ENCODE results near the gene GFRA1. TPM values are rescaled to one million over a fixed set of nuclear protein-coding genes. Genes with fewer than 3 reads are reported as not detected.

The GFRA1 gene
- total and polyA plus RNA-seq, 2 of the 4 experiments (the other 2 are of a cell fraction), result 9.1 to 9.3 TPM

- ATAC-seq (ENCODE audit: low read depth), result no peak
- in situ Hi-C loops (cut with MboI; ENCODE audit: low sequenced_read_pairs), result no loop called here
Observed at GRCh38 chr10:116221053-116221452, 52.0 kb downstream of the GFRA1 start.

More at GRCh38 chr10:116221053-116221452, 52.0 kb downstream of the GFRA1 start:
- H3K14ac ChIP-seq (replicated peaks; ENCODE audit: low read depth, low read length), result no peak overlapping the region
- TF ChIP-seq, protein P1, sequence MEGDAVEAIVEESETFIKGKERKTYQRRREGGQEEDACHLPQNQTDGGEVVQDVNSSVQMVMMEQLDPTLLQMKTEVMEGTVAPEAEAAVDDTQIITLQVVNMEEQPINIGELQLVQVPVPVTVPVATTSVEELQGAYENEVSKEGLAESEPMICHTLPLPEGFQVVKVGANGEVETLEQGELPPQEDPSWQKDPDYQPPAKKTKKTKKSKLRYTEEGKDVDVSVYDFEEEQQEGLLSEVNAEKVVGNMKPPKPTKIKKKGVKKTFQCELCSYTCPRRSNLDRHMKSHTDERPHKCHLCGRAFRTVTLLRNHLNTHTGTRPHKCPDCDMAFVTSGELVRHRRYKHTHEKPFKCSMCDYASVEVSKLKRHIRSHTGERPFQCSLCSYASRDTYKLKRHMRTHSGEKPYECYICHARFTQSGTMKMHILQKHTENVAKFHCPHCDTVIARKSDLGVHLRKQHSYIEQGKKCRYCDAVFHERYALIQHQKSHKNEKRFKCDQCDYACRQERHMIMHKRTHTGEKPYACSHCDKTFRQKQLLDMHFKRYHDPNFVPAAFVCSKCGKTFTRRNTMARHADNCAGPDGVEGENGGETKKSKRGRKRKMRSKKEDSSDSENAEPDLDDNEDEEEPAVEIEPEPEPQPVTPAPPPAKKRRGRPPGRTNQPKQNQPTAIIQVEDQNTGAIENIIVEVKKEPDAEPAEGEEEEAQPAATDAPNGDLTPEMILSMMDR (conservative IDR thresholded peaks at IDR 0.05; ENCODE audit: low read depth, low read length), result no peak
- TF ChIP-seq POLR2A (IDR thresholded peaks at IDR 0.05; ENCODE audit: low read depth, low read length) (no peak), RCOR1 (IDR thresholded peaks at IDR 0.05; ENCODE audit: insufficient replicate concordance, low read length) (no peak), ELK1 (IDR thresholded peaks at IDR 0.05; ENCODE audit: borderline replicate concordance, low read depth, low read length) (no peak), MAFK (IDR thresholded peaks at IDR 0.05; ENCODE audit: low read depth, low read length) (no peak), MAZ (IDR thresholded peaks at IDR 0.05; ENCODE audit: borderline replicate concordance, low read depth, low read length) (no peak), SMC3 (IDR thresholded peaks at IDR 0.05; ENCODE audit: low read depth, low read length) (no peak), CHD1 (IDR thresholded peaks at IDR 0.05; ENCODE audit: low read depth, low read length) (no peak), RAD21 (IDR thresholded peaks at IDR 0.05; ENCODE audit: low read length) (no peak), BHLHE40 (IDR thresholded peaks at IDR 0.05; ENCODE audit: low read depth, low read length) (no peak), MXI1 (IDR thresholded peaks at IDR 0.05; ENCODE audit: borderline replicate concordance, low read depth, low read length) (no peak), NFE2L2 (IDR thresholded peaks at IDR 0.05; ENCODE audit: low read depth, low read length) (no peak)
- TF ChIP-seq, protein P2, sequence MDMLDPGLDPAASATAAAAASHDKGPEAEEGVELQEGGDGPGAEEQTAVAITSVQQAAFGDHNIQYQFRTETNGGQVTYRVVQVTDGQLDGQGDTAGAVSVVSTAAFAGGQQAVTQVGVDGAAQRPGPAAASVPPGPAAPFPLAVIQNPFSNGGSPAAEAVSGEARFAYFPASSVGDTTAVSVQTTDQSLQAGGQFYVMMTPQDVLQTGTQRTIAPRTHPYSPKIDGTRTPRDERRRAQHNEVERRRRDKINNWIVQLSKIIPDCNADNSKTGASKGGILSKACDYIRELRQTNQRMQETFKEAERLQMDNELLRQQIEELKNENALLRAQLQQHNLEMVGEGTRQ (IDR thresholded peaks at IDR 0.05; ENCODE audit: low read depth, low read length), result no peak
- H3K23ac ChIP-seq (ENCODE audit: low read depth, low read length), result no peak overlapping the region
- no peak overlapping the region for H3K56ac ChIP-seq (ENCODE audit: extremely low read depth, insufficient read depth, low read length)
- no peak overlapping the region for H3K4me3 ChIP-seq (ENCODE audit: insufficient read depth, low read depth, low read length)
- H4K91ac ChIP-seq (ENCODE audit: insufficient read depth, low read depth, low read length), result no peak overlapping the region
- H2BK20ac ChIP-seq (ENCODE audit: low read depth, low read length), result no peak overlapping the region
- ChIA-PET CTCF (interaction anchor here (0.8 to 1.0 kb wide), 2 partner anchors 67 to 421 kb away, joined by 3 read pairs; no protein-coding TSS in a partner anchor), POLR2A (ENCODE audit: unreplicated experiment) (no interaction called here)
- H3K36me3 ChIP-seq (ENCODE audit: control insufficient read depth, insufficient read depth, low read length), result no peaks in the 10 kb centered on the region
- H3K27ac ChIP-seq (ENCODE audit: insufficient read depth, low read length), result no peak overlapping the region
- no peak overlapping the region for H4K5ac ChIP-seq (ENCODE audit: low read depth, low read length)
- H2AFZ ChIP-seq (replicated peaks; ENCODE audit: low read length, poor library complexity), result no peak overlapping the region
- no peak for DNase-seq
- H2AK9ac ChIP-seq (replicated peaks; ENCODE audit: low read depth, low read length, poor library complexity), result no peak overlapping the region
- no peak overlapping the region for H3K4ac ChIP-seq (ENCODE audit: low read depth, low read length)
- BruUV-seq (replicated peaks), result no TSS peak
- H3K4me2 ChIP-seq (ENCODE audit: low read depth, low read length), result no peak overlapping the region
- H3K9ac ChIP-seq (ENCODE audit: low read depth, low read length), result no peak overlapping the region
- H3K9me3 ChIP-seq (ENCODE audit: control insufficient read depth, insufficient read depth, low read length), result no peaks in the 10 kb centered on the region
- no peak overlapping the region for H4K8ac ChIP-seq (ENCODE audit: low read depth in 2 of 2, low read length in 2 of 2)
- H3K79me1 ChIP-seq (ENCODE audit: low read depth in 1 of 2, low read length in 2 of 2), result no peaks in the 10 kb centered on the region
- no peak overlapping the region for H2BK5ac ChIP-seq (ENCODE audit: low read depth, low read length, poor library complexity, severe bottlenecking)
- no peaks in the 10 kb centered on the region for H3K4me1 ChIP-seq (ENCODE audit: control insufficient read depth, insufficient read depth, low read length)
- no peak overlapping the region for H3K18ac ChIP-seq (ENCODE audit: low read depth, low read length)
- H2AK5ac ChIP-seq (ENCODE audit: low read depth, low read length), result no peak overlapping the region
- no peak overlapping the region for H2BK120ac ChIP-seq (ENCODE audit: low read depth, low read length)
- WGBS, 2 experiments (ENCODE audit: extremely low coverage in 2 of 2, insufficient read length in 1 of 2), result no CpG with 5 or more reads among the region's 3 CpGs
- no peaks in the 10 kb centered on the region for H3K27me3 ChIP-seq (ENCODE audit: control insufficient read depth, insufficient read depth, low read length)
- intact Hi-C loops (cut with micrococcal nuclease) (no loop called here), dilution Hi-C loops (cut with HindIII; ENCODE audit: low sequenced_read_pairs, unreplicated experiment) (no loop called here)
- no peaks in the 10 kb centered on the region for H4K20me1 ChIP-seq (ENCODE audit: insufficient read depth, low read length)
- no peak overlapping the region for H2BK15ac ChIP-seq (ENCODE audit: low read depth, low read length)
- no peaks in the 10 kb centered on the region for H3K9me1 ChIP-seq (ENCODE audit: insufficient read depth, low read length)
